ENCODE results near the gene CYP2B6. TPM values are rescaled to one million over a fixed set of nuclear protein-coding genes. Genes with fewer than 3 reads are reported as not detected.

CYP2B6 gene
- total and polyA plus RNA-seq, 2 donors (not counting 1 experiment from before 2014, with no cell fraction given): not detected

GRCh38 chr19:41013359-41013758 lies 22.3 kb downstream of the CYP2B6 start:
- H3K27ac ChIP-seq (ENCODE audit: insufficient read depth, low read length): no peak overlapping the region
- no peaks in the 10 kb centered on the region for H3K79me2 ChIP-seq (ENCODE audit: control insufficient read depth, insufficient read depth, low read length)
- no peak overlapping the region for H3K9ac ChIP-seq (ENCODE audit: insufficient read depth, low read length)
- no peaks in the 10 kb centered on the region for H3K9me3 ChIP-seq (ENCODE audit: control insufficient read depth, insufficient read depth, low read depth, low read length)
- H3K4me3 ChIP-seq (replicated peaks in 1 of 4; ENCODE audit: control extremely low read depth in 1 of 4, insufficient read depth in 1 of 4, low read depth in 3 of 4, low read length in 4 of 4): no peak overlapping the region
- no peak overlapping the region for H2AFZ ChIP-seq (ENCODE audit: low read length)
- TF ChIP-seq, protein P1, sequence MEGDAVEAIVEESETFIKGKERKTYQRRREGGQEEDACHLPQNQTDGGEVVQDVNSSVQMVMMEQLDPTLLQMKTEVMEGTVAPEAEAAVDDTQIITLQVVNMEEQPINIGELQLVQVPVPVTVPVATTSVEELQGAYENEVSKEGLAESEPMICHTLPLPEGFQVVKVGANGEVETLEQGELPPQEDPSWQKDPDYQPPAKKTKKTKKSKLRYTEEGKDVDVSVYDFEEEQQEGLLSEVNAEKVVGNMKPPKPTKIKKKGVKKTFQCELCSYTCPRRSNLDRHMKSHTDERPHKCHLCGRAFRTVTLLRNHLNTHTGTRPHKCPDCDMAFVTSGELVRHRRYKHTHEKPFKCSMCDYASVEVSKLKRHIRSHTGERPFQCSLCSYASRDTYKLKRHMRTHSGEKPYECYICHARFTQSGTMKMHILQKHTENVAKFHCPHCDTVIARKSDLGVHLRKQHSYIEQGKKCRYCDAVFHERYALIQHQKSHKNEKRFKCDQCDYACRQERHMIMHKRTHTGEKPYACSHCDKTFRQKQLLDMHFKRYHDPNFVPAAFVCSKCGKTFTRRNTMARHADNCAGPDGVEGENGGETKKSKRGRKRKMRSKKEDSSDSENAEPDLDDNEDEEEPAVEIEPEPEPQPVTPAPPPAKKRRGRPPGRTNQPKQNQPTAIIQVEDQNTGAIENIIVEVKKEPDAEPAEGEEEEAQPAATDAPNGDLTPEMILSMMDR (conservative IDR thresholded peaks at IDR 0.05 in 1 of 2, IDR thresholded peaks at IDR 0.05 in 1 of 2; ENCODE audit: low read depth in 1 of 2, low read length in 2 of 2): no peak
- TF ChIP-seq EZH2 (IDR thresholded peaks at IDR 0.05; ENCODE audit: low read length, missing control alignments): no peak
- H3K36me3 ChIP-seq (ENCODE audit: control insufficient read depth, insufficient read depth, low read length): no peaks in the 10 kb centered on the region
- no peak overlapping the region for H3K4me2 ChIP-seq (ENCODE audit: extremely low read depth, insufficient read depth, low read length)
- no peak for DNase-seq (ENCODE audit: low read depth in 2 of 2)
- H4K20me1 ChIP-seq (ENCODE audit: control insufficient read depth, extremely low read depth, insufficient read depth, low read length): no peaks in the 10 kb centered on the region
- H3K4me1 ChIP-seq (ENCODE audit: control insufficient read depth, extremely low read depth, insufficient read depth, low read length): no peaks in the 10 kb centered on the region
- no peaks in the 10 kb centered on the region for H3K27me3 ChIP-seq (ENCODE audit: control insufficient read depth, insufficient read depth, low read length)

DNA sequence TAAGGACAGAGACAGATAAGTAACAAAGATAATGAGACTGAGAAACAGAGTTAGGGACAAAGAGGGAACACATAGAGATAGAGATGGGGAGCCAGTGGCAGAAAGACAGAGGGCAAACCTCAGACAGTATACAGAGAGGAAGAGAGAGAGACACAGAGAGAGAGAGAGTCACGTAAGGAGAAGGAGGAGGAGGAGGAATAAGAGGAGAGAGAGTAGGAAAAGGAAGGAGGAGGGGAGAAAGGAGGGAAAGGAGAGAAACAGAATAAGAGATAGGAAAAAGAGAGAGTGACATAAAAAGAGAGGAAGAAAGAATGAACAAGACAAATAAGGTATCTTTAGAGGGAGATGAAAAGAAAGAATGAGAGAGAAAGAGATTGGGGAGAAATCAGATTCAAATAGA lies 23.6 kb downstream of the CYP2B6 start:
- TF ChIP-seq EZH2 (IDR thresholded peaks at IDR 0.05; ENCODE audit: low read length, missing control alignments): no peak
- TF ChIP-seq, protein P1 (conservative IDR thresholded peaks at IDR 0.05 in 1 of 2, IDR thresholded peaks at IDR 0.05 in 1 of 2; ENCODE audit: low read depth in 1 of 2, low read length in 2 of 2): no peak
- no peaks in the 10 kb centered on the region for H3K79me2 ChIP-seq (ENCODE audit: control insufficient read depth, insufficient read depth, low read length)
- DNase-seq (ENCODE audit: low read depth in 2 of 2): no peak
- H3K4me1 ChIP-seq (ENCODE audit: control insufficient read depth, extremely low read depth, insufficient read depth, low read length): no peaks in the 10 kb centered on the region
- no peaks in the 10 kb centered on the region for H3K36me3 ChIP-seq (ENCODE audit: control insufficient read depth, insufficient read depth, low read length)
- no peak overlapping the region for H3K4me2 ChIP-seq (ENCODE audit: extremely low read depth, insufficient read depth, low read length)
- no peaks in the 10 kb centered on the region for H3K27me3 ChIP-seq (ENCODE audit: control insufficient read depth, insufficient read depth, low read length)
- H2AFZ ChIP-seq (ENCODE audit: low read length): no peak overlapping the region
- H3K9me3 ChIP-seq (ENCODE audit: control insufficient read depth, insufficient read depth, low read depth, low read length): no peaks in the 10 kb centered on the region
- no peak overlapping the region for H3K27ac ChIP-seq (ENCODE audit: insufficient read depth, low read length)
- H3K9ac ChIP-seq (ENCODE audit: insufficient read depth, low read length): no peak overlapping the region
- no peak overlapping the region for H3K4me3 ChIP-seq (replicated peaks in 1 of 4; ENCODE audit: control extremely low read depth in 1 of 4, insufficient read depth in 1 of 4, low read depth in 3 of 4, low read length in 4 of 4)
- no peaks in the 10 kb centered on the region for H4K20me1 ChIP-seq (ENCODE audit: control insufficient read depth, extremely low read depth, insufficient read depth, low read length)

GRCh38 chr19:41016488-41017071 lies 25.5 kb downstream of the CYP2B6 start:
- Histone ChIP-seq H3K9ac (ENCODE audit: insufficient read depth, low read length) (no peak overlapping the region), H3K27ac (ENCODE audit: insufficient read depth, low read length) (no peak overlapping the region), H4K20me1 (ENCODE audit: control insufficient read depth, extremely low read depth, insufficient read depth, low read length) (no peaks in the 10 kb centered on the region), H3K4me2 (ENCODE audit: extremely low read depth, insufficient read depth, low read length) (no peak overlapping the region), H3K36me3 (ENCODE audit: control insufficient read depth, insufficient read depth, low read length) (no peaks in the 10 kb centered on the region), H3K9me3 (ENCODE audit: control insufficient read depth, insufficient read depth, low read depth, low read length) (no peaks in the 10 kb centered on the region), H3K4me1 (ENCODE audit: control insufficient read depth, extremely low read depth, insufficient read depth, low read length) (no peaks in the 10 kb centered on the region), H3K27me3 (ENCODE audit: control insufficient read depth, insufficient read depth, low read length) (no peaks in the 10 kb centered on the region), H2AFZ (ENCODE audit: low read length) (no peak overlapping the region), H3K4me3 (replicated peaks in 1 of 4; ENCODE audit: control extremely low read depth in 1 of 4, insufficient read depth in 1 of 4, low read depth in 3 of 4, low read length in 4 of 4) (no peak overlapping the region), H3K79me2 (ENCODE audit: control insufficient read depth, insufficient read depth, low read length) (no peaks in the 10 kb centered on the region)
- TF ChIP-seq, protein P1 (conservative IDR thresholded peaks at IDR 0.05 in 1 of 2, IDR thresholded peaks at IDR 0.05 in 1 of 2; ENCODE audit: low read depth in 1 of 2, low read length in 2 of 2): no peak
- TF ChIP-seq EZH2 (IDR thresholded peaks at IDR 0.05; ENCODE audit: low read length, missing control alignments): no peak
- DNase-seq (ENCODE audit: low read depth in 2 of 2): no peak

All from fibroblast of lung (primary cell).